Endothelial cell of umbilical vein (primary cell): ENCODE measurements around the gene HHATL. TPM values are rescaled to one million over a fixed set of nuclear protein-coding genes. Genes with fewer than 3 reads are reported as not detected.

Experiments
- BruUV-seq: library from RNA; stranded (reverse); fragments of 400-500 nt; replicated peaks from 2 replicates; lab custom pipeline; 2021; lab: Mats Ljungman, UMichigan
- CTCF ChIA-PET: fragments of 300-600, 350-600 bp; sonication (Branson Sonifier 250); formaldehyde crosslinking; loops from one replicate; lab custom pipeline; 2021; ENCODE audit warnings: antibody characterized with exemption, inconsistent platforms; lab: Charles Lee
- POLR2A ChIA-PET: fragments of 300-600, 350-600 bp; sonication (Branson Sonifier 250); formaldehyde crosslinking; loops from one replicate; lab custom pipeline; 2021; ENCODE audit warnings: antibody characterized with exemption, inconsistent platforms; lab: Charles Lee
- DNase-seq: peaks from one replicate; pipeline ENCODE4 v3.0.0-alpha.2; 2011; ENCODE audit warnings: low read depth, low spot score
- FAIRE-seq: peaks from 2 replicates; lab custom pipeline; 2011; peaks lifted over from hg19 to GRCh38; lab: Jason Lieb, UNC
- H2AFZ ChIP-seq: 2 replicates; pipeline ENCODE4 v1.6.0; 2012; ENCODE audit warnings: low read depth, low read length, control low read depth, inconsistent platforms
- H3K27ac ChIP-seq: 2 replicates; pipeline ENCODE4 v1.5.1; 2011; ENCODE audit warnings: low read depth, mild to moderate bottlenecking, control low read depth, low read length, moderate library complexity; ENCODE audit not compliant: insufficient read depth
- H3K27me3 ChIP-seq, 2 experiments: 2 replicates each; pipeline versions ENCODE4 v1.6.0 to v1.6.1; 2011; ENCODE audit warnings: low read length in 2 of 2, mixed read lengths in 1 of 2; ENCODE audit not compliant: control insufficient read depth in 2 of 2, insufficient read depth in 2 of 2
- H3K36me3 ChIP-seq, 2 experiments: 2 replicates in 1 of 2; 3 replicates in 1 of 2; pipeline ENCODE4 v1.5.1; 2011; ENCODE audit warnings: low read length in 2 of 2, mild to moderate bottlenecking in 1 of 2, moderate library complexity in 1 of 2; ENCODE audit not compliant: control insufficient read depth in 2 of 2, insufficient read depth in 2 of 2; ENCODE audit errors: extremely low read depth in 1 of 2
- H3K4me1 ChIP-seq: 3 replicates; pipeline ENCODE4 v1.5.1; 2011; ENCODE audit warnings: mild to moderate bottlenecking, low read length; ENCODE audit not compliant: control insufficient read depth, insufficient read depth; ENCODE audit errors: extremely low read depth
- H3K4me2 ChIP-seq: 2 replicates; pipeline ENCODE4 v1.6.1; 2011; ENCODE audit warnings: low read length, control low read depth, mixed read lengths; ENCODE audit not compliant: insufficient read depth
- H3K4me3 ChIP-seq, 3 experiments: fragments of 200-600 bp in 1 of 3; sonication (generic), shearing (Covaris generic) in 1 of 3; replicated peaks in 1 of 3; 2 replicates each; pipeline ENCODE4 v1.5.1; 2011 to 2016; ENCODE audit warnings: control low read depth in 3 of 3, low read length in 3 of 3, mild to moderate bottlenecking in 2 of 3, inconsistent platforms in 1 of 3, low read depth in 1 of 3, moderate library complexity in 1 of 3; ENCODE audit not compliant: insufficient read depth in 1 of 3
- H3K79me2 ChIP-seq: 2 replicates; pipeline ENCODE4 v1.6.0; 2012; ENCODE audit warnings: low read length, inconsistent platforms; ENCODE audit not compliant: control insufficient read depth, insufficient read depth
- H3K9ac ChIP-seq: replicated peaks from 2 replicates; pipeline ENCODE3; 2011; ENCODE audit warnings: low read length, control low read depth; ENCODE audit not compliant: insufficient read depth; ENCODE audit errors: extremely low read depth
- H3K9me1 ChIP-seq: replicated peaks from 3 replicates; pipeline ENCODE4 v1.6.0; 2011; ENCODE audit warnings: mild to moderate bottlenecking, low read length; ENCODE audit not compliant: control insufficient read depth, insufficient read depth; ENCODE audit errors: extremely low read depth
- H3K9me3 ChIP-seq: replicated peaks from 2 replicates; pipeline ENCODE4 v1.5.1; 2012; ENCODE audit warnings: low read length, inconsistent platforms; ENCODE audit not compliant: control insufficient read depth, insufficient read depth
- H4K20me1 ChIP-seq: replicated peaks from 2 replicates; pipeline ENCODE3; 2011; ENCODE audit warnings: mild to moderate bottlenecking, low read length; ENCODE audit not compliant: control insufficient read depth, insufficient read depth; ENCODE audit errors: extremely low read depth
- EZH2 ChIP-seq: IDR thresholded peaks from 2 replicates; pipeline ENCODE4 v1.6.1; 2012; ENCODE audit warnings: borderline replicate concordance, low read depth, mild to moderate bottlenecking, moderate library complexity, low read length, inconsistent platforms; ENCODE audit not compliant: severe bottlenecking
- FOS ChIP-seq: IDR thresholded peaks from 2 replicates; pipeline ENCODE4 v1.6.1; 2011; ENCODE audit warnings: mild to moderate bottlenecking, low read length, moderate library complexity, borderline replicate concordance; ENCODE audit not compliant: insufficient read depth
- GATA2 ChIP-seq: IDR thresholded peaks from 2 replicates; pipeline ENCODE4 v1.7.0; 2011; ENCODE audit warnings: low read depth, mild to moderate bottlenecking, moderate library complexity, mixed read lengths, low read length; ENCODE audit not compliant: insufficient read length, insufficient read depth
- JUN ChIP-seq: IDR thresholded peaks from 2 replicates; pipeline ENCODE4 v1.6.1; 2011; ENCODE audit warnings: borderline replicate concordance, low read depth; ENCODE audit not compliant: insufficient read length, insufficient read depth
- MYC ChIP-seq: IDR thresholded peaks from one replicate; pipeline ENCODE4 v1.6.1; 2011; ENCODE audit warnings: mild to moderate bottlenecking, low read depth, low read length
- POLR2A ChIP-seq: IDR thresholded peaks from 2 replicates; pipeline ENCODE4 v1.6.1; 2012; ENCODE audit warnings: low read depth, mild to moderate bottlenecking, control low read depth, low read length
- POLR2AphosphoS5 ChIP-seq: IDR thresholded peaks from 2 replicates; pipeline ENCODE4 v1.6.1; 2012; ENCODE audit warnings: low read depth, mild to moderate bottlenecking, control low read depth, low read length, moderate library complexity; ENCODE audit not compliant: insufficient read depth
- dilution Hi-C: fragments of 300-500 bp; cut with MboI; formaldehyde crosslinking; loops from one replicate; pipeline ENCODE4 v1.15.0; 2019; ENCODE audit warnings: low sequenced_read_pairs; ENCODE audit not compliant: extremely low pct_ligation_motif_present
- intact Hi-C: fragments of 100-400 bp; cut with micrococcal nuclease; formaldehyde crosslinking; loops from one replicate; pipeline ENCODE4 v1.10.0; 2022
- polyA plus RNA-seq, 4 experiments: library from polyadenylated mRNA; depleted of rRNA in 3 of 4; stranded (reverse) in 3 of 4; unstranded in 1 of 4; fragments of >200 nt; gene quantifications; 2 replicates each; pipeline versions ENCODE4 v1.2.1 to v1.2.3, GENCODE V29; 2011 to 2012; ENCODE audit warnings: missing spikeins in 1 of 4
- total RNA-seq: library from RNA; stranded (reverse); gene quantifications from 2 replicates; pipeline ENCODE4 v1.2.3, GENCODE V29; 2021
- TF ChIP-seq, protein P1 (sequence below), 2 donors: IDR thresholded peaks; 1 replicate in 1 of 2; 2 replicates in 1 of 2; pipeline ENCODE4 v1.5.1; 2011; ENCODE audit warnings: low read length in 2 of 2, mild to moderate bottlenecking in 2 of 2, moderate library complexity in 2 of 2, control low read depth in 1 of 2, inconsistent platforms in 1 of 2, low read depth in 1 of 2; ENCODE audit not compliant: insufficient read depth in 1 of 2; ENCODE audit errors: extremely low read depth in 1 of 2
- TF ChIP-seq, protein P2 (sequence below): IDR thresholded peaks from 2 replicates; pipeline ENCODE4 v1.6.1; 2011; ENCODE audit not compliant: insufficient read depth, insufficient read length

HHATL gene
- total and polyA plus RNA-seq, 2 donors (not counting 3 experiments of a cell fraction or from before 2014, with no cell fraction given): not detected

DNA sequence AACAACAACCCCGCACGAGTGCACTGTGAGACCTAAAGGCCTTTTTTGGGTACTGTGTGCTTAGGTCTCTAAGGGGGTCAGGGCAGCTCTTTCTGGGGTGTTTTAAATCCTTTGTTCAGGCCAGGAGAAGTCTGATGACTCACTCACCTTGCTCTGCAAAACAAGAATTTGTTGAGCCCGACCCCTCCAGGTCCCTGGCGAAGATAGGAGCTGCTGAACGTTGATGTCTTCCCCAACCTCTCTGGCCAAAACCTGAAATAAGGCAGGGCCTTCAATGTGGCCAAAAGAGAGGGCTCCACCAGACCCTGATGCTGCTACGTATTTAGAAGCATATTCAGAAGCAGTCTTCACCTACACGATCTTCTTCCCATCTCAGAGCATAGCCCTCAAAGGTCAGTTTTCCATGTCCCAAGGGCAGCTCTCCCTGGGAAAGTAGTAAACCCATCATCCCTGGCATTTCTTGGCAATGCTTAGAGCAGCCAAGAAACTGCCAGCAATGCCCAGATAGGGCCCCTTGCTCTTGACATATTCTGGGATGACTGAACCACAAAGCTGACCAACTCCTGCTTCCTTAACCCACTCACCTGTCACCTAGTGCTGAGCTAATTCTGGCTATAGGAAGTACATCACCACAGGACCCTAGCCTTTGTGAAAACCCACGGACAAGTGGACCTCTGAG lies 43.3 kb upstream of the HHATL start:
- Histone ChIP-seq H3K4me1 (no peaks in the 10 kb centered on the region), H4K20me1 (no peaks in the 10 kb centered on the region), H3K9me1 (no peaks in the 10 kb centered on the region), H3K9me3 (no peaks in the 10 kb centered on the region), H3K79me2 (no peaks in the 10 kb centered on the region), H3K4me3 (no peak overlapping the region), H3K9ac (no peak overlapping the region), H3K4me2 (no peak overlapping the region), H3K36me3 (no peaks in the 10 kb centered on the region), H2AFZ (no peak overlapping the region), H3K27me3 (no peaks in the 10 kb centered on the region), H3K27ac (no peak overlapping the region)
- DNase-seq: no peak
- FAIRE-seq: no peak
- ChIA-PET POLR2A (no interaction called here), CTCF (interaction anchor here (1.1 to 6.9 kb wide), 8 partner anchors 10 to 516 kb away, joined by 4 to 61 read pairs (median 6); no protein-coding TSS in a partner anchor)
- TF ChIP-seq POLR2A: no peak
- TF ChIP-seq, protein P1, sequence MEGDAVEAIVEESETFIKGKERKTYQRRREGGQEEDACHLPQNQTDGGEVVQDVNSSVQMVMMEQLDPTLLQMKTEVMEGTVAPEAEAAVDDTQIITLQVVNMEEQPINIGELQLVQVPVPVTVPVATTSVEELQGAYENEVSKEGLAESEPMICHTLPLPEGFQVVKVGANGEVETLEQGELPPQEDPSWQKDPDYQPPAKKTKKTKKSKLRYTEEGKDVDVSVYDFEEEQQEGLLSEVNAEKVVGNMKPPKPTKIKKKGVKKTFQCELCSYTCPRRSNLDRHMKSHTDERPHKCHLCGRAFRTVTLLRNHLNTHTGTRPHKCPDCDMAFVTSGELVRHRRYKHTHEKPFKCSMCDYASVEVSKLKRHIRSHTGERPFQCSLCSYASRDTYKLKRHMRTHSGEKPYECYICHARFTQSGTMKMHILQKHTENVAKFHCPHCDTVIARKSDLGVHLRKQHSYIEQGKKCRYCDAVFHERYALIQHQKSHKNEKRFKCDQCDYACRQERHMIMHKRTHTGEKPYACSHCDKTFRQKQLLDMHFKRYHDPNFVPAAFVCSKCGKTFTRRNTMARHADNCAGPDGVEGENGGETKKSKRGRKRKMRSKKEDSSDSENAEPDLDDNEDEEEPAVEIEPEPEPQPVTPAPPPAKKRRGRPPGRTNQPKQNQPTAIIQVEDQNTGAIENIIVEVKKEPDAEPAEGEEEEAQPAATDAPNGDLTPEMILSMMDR (IDR thresholded peaks at IDR 0.05; ENCODE audit: extremely low read depth in 1 of 2, insufficient read depth in 1 of 2, low read depth in 1 of 2, low read length in 2 of 2): no peak
- no peak for TF ChIP-seq FOS
- no peak for TF ChIP-seq JUN
- TF ChIP-seq GATA2: no peak
- TF ChIP-seq, protein P2, sequence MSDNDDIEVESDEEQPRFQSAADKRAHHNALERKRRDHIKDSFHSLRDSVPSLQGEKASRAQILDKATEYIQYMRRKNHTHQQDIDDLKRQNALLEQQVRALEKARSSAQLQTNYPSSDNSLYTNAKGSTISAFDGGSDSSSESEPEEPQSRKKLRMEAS: no peak
- no peak for TF ChIP-seq MYC
- no peak for TF ChIP-seq EZH2
- TF ChIP-seq POLR2AphosphoS5: no peak
- dilution Hi-C loops (no loop called here), intact Hi-C loops (no loop called here)
- BruUV-seq: no TSS peak
